Activated CD4-positive, alpha-beta T cell treated with anti-CD3 and anti-CD28 coated beads, Interleukin-2, amount 50 U/mL, for 1 hour (primary cell): ENCODE measurements around the gene ANO2.
"Not testable (repeated sequence)": the region's sequence is repeated elsewhere in the genome, so short reads cannot be mapped to it uniquely, and the experiment has no call there.

Experiments used
- DNase-seq: peaks from one replicate; pipeline ENCODE4 v3.0.0-alpha.2; 2020

ANO2 gene

GRCh38 chr12:5568325-5568981, 376.6 kb downstream of the ANO2 start:
- no peak for DNase-seq

GRCh38 chr12:5567016-5567725, 377.9 kb downstream of the ANO2 start:
- no peak for DNase-seq

GRCh38 chr12:5565933-5566599, 379.0 kb downstream of the ANO2 start:
- DNase-seq = no peak

GRCh38 chr12:5562581-5562980, 382.5 kb downstream of the ANO2 start:
- DNase-seq = no peak

GRCh38 chr12:5561846-5562245, 383.2 kb downstream of the ANO2 start:
- no peak for DNase-seq

GRCh38 chr12:5561057-5561456, 384.0 kb downstream of the ANO2 start:
- DNase-seq = no peak

GRCh38 chr12:5560265-5560664, 384.8 kb downstream of the ANO2 start:
- no peak for DNase-seq

- no peak for DNase-seq
These were observed 387.2 kb downstream of the ANO2 start for GRCh38 chr12:5557906-5558305.

- no peak for DNase-seq
These were observed 387.9 kb downstream of the ANO2 start for GRCh38 chr12:5556946-5557673.

- no peak for DNase-seq
These were observed 388.9 kb downstream of the ANO2 start for GRCh38 chr12:5556033-5556614.

- no peak for DNase-seq
These were observed 390.3 kb downstream of the ANO2 start for GRCh38 chr12:5554711-5555110.

- DNase-seq = no peak
These were observed 396.0 kb downstream of the ANO2 start for GRCh38 chr12:5549011-5549410.

- no peak for DNase-seq
These were observed 396.7 kb downstream of the ANO2 start for GRCh38 chr12:5548152-5548943.

GRCh38 chr12:5546616-5547015, 398.4 kb downstream of the ANO2 start:
- DNase-seq = no peak

- no peak for DNase-seq
These were observed 407.3 kb downstream of the ANO2 start for GRCh38 chr12:5537771-5538170.

GRCh38 chr12:5537026-5537615, 407.9 kb downstream of the ANO2 start:
- DNase-seq = not testable (repeated sequence)

GRCh38 chr12:5535541-5535940, 409.5 kb downstream of the ANO2 start:
- no peak for DNase-seq

- DNase-seq = no peak
These were observed 410.4 kb downstream of the ANO2 start for GRCh38 chr12:5534426-5535199.

GRCh38 chr12:5533368-5533767, 411.7 kb downstream of the ANO2 start:
- no peak for DNase-seq

GRCh38 chr12:5525783-5526367, 419.2 kb downstream of the ANO2 start:
- DNase-seq = no peak
